T-helper 2 cell treated with Interferon-gamma antibody and Interleukin-4, amounts not matched to agents 100 ng/mL and 5 ng/mL, for 36 hours (primary cell): ENCODE results near the gene CACNG4. TPM values are rescaled to one million over a fixed set of nuclear protein-coding genes. Genes with fewer than 3 reads are reported as not detected.

ENCODE experiments used
- intact Hi-C: fragments of 100-400 bp; cut with micrococcal nuclease; formaldehyde crosslinking; loops from one replicate; pipeline ENCODE4 v1.15.1; 2023
- total RNA-seq: library from RNA; stranded (reverse); gene quantifications from 2 replicates; pipeline ENCODE4 v1.2.3, GENCODE V29; 2022

CACNG4 gene
- total RNA-seq, 1 donor from 2014 or later, result not detected

DNA sequence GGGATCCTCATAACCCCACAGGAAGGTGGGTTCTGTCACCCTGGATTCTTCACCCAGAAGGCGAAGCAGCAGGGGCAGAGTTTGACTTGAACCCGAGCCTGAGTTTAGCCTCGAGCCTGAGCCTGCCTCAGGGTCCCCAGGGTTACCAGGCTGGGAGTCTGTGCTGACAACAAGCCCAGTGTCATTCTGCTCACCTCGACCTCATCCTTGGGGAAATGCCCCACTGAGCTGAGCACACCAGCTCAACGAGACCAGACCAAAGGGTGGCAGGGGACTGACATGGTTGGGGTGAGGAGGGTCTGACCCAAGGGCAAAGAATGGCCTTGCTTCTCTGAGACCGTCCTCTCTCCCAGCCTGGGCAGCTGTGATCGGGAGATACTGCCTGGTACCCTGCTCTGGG is 20.2 kb downstream of the CACNG4 start:
- intact Hi-C loops, result no loop called here

DNA sequence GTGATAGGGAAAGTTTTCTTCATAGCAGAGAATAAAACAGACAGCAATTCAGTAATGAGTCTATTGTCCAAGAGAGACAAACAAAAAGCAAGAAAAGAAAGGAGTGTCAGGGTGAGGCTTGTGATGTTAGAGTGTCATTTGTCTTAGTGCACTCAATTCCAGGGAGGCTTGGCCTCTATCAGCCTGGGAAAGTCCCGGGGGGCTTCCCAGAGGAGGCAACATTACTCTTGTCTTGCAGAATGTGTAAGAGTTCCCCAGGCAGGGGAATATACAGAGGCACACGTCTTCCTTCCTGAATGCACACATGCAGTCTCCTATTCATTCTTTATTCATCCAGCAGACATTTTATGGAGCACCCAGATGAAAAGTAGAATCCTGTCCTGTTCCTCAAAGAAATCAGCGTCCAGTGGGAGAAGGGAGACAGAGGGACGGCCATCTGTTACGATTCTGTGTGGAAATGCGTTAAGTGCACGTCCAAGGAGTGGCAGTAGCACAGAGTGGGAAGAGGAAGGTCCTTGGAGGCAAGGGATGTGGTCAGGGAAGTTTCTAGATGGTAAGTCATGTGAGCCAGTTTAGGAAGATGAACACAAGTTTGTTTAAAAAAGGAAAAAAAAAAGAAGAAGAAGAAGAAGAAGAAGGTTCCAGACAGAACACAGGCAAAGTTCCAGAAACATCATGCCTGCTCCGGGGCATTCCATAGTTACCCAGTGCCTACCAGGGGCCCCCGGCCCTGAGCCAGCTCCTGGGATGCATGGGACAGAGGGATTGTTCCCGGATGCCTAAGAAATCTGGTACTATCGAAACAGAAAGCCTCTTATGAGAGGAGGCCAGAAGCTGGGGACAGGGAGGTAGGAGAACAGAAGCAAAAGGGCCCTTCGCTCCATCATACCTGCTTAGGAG is 21.1 kb downstream of the CACNG4 start:
- intact Hi-C loops, result no loop called here

DNA sequence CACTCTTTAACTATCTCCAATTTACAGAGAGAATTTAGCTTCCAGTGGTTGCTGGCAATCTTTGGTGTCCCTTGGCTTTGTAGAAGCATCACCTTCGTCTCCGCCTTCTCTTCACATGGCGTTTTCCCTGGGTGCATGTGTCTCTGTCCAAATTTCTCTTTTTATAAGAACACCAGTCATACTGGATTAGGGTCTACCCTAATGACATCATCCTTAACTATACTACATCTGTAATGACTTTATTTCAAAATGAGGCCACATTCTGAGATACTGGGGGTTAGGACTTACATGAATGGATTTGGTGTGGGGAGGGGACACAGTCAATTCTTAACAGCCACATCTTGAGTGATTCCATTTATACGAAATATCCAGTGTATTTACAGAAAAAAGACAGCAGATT is 22.2 kb downstream of the CACNG4 start:
- intact Hi-C loops, result no loop called here

DNA sequence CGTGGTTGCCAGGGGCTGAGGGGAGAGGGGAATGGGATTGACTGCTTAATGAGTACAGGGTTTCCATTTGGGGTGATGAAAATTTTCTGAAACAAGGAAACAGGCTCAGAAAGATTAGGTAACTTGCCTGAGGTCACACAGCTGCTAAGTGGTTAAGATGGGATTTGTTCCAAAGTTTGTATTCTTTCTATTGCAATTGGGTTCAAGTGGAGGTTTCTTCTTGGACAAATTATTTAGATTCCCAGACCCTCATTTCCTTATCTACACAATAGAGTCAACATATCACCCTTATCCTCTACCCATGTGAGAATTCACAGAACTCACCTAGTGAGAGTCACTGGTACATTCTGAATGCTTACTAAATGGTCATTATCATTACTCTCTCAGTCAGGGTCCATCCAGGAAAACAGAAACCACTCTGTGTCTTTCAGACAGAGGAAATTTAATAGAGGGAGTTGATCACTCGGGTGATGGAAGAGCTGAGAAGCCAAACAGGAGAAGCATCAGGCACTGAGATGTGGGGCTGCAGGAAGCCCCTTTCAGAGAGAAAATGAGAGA is 22.6 kb downstream of the CACNG4 start:
- intact Hi-C loops, result no loop called here

DNA sequence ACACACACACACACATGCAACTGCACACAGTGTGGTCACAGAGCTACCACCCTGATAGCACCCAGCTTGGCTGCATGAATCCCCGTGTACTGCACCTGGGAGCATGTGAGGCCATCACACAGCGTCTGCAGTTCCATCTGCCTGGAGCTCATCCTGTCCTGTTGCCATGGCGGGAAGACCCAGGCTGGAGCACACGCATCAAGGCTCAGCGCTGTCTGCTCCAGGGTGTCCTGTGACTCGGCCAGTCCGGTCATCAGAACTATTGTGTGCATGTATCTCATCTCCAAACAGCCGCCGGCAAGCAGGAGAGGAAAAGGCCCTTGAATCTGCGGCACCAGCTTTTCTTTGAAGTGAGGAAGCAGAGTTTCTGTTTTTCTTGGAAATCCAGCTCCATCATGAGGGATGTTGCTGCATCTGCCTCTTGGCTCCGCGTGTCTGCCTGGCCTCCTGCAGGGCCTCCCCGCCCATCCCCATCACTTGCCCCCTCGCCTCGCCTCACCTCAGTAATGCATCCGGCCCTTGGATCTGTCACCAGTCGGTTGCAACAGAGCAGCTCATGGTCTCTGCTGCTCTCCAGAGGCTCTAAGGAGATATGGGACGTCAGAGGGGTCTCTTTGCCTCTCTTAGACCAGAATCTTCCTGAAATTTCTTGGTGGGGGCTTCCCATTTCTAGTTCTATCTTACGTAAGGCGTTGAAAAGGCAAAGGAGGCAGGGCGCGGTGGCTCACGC is 23.7 kb downstream of the CACNG4 start:
- intact Hi-C loops, result no loop called here

DNA sequence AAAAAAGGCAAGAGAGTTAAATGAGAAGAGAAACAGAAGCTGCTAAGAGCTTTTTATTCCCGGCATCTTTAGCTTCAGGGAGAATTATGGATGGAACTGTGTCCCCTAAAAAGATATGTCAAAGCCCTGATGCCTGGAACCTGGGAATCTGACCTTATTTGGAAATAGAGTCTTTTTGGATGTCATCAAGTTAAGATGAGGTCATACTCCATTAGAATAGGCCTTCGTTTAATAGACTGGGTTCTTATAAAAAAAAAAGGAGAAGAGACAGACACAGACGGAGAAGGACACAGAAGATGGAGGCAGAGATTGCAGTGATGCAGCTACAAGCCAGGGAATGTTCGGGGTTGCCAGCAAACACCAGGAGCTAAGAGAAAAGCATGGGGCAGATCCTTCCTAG is 24.6 kb downstream of the CACNG4 start:
- intact Hi-C loops, result no loop called here

DNA sequence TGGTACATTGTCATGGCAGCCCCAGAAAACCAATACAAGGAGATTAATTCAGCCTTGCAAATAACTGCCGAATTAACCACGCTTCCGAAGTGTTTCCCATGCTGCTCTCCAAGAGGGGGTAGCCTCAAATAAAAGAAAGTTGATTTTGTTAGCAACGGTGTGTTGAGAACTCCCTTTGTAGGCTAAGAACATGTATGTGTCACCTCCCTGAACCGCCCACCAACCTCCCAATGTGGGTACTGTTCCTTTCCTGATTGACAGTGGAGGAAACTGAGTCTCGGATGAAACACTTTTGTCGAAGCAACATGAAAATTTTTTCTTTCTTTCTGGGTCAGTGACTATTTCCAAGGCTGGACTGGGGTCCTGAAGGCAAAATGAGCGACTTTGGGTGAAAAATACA is 25.1 kb downstream of the CACNG4 start:
- intact Hi-C loops, result no loop called here

DNA sequence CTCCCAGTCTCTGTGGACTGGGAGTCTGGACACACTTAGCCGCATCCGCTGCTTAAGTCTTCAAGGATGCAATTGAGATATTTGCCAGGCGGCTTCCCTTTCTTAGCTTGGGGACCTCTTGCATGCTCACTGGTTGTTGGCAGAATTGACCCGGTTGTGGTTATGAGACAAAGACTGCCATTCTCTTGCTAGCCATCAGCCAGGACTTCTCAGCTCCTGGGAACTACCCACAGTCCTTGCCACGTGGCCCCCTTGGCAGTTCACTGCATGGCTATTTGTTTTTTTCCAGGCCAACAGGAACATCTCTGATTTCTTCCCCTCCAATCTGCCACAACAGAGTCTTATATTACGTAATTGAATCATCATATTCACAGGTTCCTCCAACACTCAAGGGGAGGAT is 25.5 kb downstream of the CACNG4 start:
- intact Hi-C loops, result no loop called here

DNA sequence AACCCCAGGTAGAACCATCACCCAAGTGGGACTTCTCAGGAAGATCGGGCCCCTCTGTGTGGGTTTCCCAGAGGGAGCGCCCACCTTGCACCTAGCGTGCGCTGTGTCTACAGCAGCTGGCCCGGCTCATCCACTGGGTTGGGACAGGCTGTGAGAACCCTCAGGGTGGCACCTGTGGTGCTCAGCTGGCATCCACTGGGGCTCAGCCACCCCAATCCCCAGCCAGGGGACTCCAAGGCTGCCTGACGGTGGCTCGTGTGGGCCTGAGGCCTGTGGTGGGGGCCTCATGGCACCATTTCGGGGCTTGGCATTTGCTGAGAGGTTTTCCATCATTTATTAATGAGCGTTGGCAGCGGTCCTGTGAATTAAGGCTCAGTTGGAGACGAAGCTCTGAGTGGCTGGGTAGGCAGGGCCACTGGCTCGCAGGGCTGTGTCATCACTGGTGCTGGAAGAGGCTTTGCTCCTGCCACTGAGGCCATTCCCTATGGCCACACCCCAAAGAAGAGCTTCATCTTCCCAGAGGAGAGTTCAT is 28.5 kb downstream of the CACNG4 start:
- intact Hi-C loops, result no loop called here

DNA sequence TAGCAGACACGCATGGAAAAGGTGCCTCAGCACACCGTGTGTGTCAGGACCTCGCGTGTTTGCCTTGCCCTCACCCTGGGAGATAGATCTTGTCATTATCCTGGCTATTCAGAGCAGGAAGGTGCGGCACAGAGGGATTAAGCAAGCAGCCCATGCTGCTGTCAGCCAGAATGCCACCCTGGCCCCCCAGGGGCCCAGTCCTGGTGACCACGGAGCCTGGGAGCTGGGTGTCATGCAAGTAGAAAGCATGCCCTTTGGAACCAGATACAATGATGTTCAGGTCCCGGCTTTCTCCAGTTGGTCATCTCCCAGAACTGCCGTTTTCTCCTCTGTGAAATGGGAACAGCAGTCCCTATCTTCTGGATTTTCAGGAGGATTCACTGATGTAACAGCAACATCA is 29.9 kb downstream of the CACNG4 start:
- intact Hi-C loops, result no loop called here

DNA sequence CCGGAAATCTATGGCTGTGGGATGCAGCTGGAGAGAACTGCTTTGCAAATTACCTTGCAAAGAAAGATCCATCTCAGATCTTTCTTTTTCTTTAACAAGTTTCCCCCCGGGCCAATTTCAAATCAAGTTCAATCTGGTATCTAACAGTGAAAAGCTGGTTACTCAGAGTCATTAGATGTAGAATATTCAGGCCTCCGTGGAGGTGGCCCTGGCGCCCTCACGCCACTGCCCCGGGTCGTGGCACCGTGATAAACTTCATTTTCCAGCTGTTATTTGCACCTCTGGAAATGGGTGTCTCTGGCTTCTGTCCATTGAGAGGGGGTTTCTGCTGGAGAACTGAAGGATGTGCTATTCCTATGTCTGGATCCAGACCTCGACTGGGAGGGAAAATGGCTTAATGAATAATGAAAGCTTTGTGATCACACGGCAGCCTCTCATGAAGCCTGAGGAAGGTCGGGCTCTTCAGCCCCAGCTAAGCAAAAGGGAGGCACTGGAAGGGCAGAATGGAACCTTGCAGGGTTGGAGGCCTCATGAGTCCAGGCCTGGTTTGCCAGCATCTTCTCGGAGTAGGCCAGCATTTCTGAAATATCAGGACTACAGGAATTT is 30.5 kb downstream of the CACNG4 start:
- intact Hi-C loops, result no loop called here

DNA sequence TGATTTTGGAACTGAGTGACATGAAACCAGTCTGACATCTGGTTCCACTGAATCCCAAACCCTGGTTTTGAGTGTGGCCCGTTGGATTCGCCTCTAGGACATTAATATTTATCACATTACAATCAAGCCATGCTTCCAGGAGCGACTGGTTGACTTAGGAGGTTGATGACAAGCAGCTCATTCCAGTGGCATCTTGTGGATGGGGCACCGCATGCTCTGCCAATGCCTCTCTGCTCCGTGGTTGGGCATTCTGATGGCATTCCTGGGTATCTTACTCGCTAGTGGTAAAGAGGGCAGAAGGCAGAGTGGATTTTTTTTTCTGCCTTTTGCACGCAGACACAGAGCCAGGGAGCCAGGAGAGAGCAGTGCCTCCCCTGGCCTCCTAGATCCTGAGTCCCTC is 31.4 kb downstream of the CACNG4 start:
- intact Hi-C loops, result no loop called here

DNA sequence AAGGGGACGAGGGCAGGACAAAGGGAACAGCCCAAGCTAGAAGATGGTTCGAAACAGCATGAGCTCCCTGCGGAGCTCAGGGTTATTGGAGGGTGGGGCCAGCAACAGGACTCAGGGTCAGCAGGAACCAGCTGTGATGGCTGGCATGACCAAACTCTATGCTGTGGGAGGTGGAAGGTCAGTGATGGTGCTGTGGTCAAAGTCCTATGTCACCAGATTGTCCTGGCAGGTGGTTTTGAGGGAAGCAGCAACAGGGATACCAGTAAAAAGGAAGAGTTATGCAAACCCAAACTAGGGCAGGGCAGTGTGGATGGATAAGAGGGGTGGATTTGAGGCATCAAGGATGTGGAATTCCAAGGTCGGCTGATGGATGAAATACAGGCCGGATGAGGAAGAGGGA is 32.4 kb downstream of the CACNG4 start:
- intact Hi-C loops, result no loop called here

DNA sequence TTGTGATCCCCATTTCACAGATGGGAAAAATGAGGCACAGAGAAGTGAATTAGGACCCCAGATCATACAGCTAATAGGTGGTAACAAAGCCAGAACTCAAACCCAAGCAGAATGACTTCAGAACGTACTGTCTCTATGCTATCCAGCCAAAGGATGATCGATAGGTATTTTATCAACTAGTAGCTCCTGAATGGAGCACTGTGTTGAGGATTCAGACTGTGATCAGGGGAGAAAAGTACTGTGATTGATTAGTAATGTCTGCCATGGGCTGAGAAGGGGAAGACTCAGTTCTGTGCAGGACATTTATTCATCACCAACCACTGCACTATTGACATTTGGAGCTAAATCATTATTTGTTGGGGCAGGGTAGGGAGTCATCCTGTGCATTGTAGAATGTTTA is 38.7 kb downstream of the CACNG4 start:
- intact Hi-C loops, result no loop called here

DNA sequence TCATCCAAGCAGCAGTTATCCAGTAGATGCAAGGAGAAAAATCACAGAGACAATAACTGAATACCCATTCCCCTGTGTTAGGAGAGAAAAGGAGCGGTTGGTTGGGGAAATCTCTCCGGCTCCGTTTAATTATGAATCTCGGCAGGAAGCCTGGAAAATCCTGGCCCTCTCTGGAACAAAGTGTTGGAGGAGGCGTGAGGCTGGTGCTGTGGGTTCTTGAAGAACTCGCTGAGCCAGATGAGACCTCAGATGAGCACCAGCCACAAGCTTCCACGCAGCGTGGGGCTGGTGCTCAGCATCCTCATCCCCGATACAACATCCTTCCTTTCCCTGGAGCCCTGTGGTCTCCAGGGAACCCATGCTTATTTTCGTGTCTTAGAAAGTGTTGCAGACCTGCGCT is 39.7 kb downstream of the CACNG4 start:
- intact Hi-C loops, result no loop called here

DNA sequence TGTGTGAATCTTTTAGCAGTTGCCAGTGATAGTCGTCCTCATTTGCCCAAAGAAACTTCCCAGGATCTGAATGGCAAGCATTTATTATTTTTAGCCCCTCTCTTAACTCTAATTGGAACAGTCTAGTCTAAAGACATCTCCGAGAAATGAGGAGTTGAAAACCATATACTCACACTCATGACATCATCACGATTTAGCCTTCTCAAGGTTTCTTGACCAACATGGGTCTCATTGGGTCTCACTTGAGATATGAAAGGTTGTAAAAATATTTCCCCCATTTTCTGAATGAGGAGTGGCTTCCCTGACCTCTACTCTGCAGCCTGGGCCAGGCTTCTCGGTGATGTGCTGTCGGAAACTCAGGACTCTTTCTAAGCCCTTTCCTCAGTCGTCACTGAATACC is 42.8 kb downstream of the CACNG4 start:
- intact Hi-C loops, result no loop called here

DNA sequence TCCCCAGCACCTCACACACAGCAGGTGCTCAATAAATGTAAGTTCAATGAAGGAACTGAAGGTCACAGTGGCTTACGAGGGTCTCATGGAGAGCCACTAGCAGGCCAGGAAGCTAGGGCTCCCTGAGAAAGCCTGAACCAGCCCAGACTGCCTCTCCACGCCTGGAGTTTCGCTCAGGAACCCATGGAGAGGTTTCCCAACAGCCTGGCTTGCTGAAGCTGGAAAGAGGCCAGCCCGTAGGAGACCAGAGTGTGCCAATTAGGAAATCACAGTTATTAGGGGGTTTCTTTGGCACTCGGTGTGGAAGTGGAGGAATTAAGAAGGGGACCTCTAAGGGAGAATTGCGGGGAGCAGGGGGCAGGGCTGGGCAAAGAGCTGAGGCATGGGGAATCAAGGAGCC is 43.6 kb downstream of the CACNG4 start:
- intact Hi-C loops, result no loop called here

DNA sequence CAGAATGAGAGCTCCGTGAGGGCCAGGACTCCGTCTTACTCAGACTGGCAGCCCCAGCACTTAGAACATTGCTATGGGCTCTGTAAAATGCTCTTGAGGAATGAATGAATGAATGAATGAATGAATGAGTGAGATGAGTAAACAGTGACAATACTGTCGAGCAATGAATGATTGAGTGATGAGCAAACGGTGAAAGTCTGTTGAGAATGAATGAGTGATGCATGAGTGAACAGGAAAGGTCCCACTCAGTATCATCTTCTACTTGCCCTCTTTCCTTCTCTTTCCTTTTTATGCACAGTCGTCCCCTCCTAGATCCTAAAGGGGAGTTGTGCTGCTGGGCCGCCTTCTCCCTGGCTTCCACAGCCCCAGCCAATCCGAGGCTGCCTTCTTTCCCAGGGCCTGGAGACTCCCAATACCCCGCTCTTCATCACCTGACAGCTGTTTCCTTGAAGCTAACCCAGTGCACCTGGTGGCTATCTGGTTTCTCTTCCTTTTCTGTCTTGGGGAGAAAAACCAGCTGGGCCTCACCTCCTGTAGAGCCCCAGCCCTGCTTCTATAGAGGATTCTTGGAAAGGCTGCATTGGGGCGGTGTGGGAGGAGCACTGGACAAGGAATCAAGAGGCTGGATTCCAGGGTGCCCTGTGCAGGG is 47.1 kb downstream of the CACNG4 start:
- intact Hi-C loops, result no loop called here

DNA sequence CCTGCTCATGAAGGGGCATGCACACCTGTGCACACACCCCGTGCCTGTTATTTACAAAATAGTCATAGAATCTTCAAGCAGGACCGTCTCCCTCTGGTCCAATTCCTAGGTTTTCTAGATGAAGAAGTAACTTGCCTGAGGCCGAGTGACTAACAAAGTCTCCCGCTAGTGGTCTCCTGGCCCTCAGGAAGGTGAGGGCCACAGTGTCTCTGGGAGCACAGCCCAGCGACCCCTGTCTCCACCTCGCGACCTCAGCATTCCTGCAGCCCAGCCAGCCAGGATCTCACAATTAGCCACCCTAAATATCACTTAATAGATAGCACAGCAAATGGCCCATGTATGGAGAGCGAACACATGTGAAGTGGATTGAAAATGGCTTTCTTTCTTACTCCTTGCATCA is 49.4 kb downstream of the CACNG4 start:
- intact Hi-C loops, result no loop called here

DNA sequence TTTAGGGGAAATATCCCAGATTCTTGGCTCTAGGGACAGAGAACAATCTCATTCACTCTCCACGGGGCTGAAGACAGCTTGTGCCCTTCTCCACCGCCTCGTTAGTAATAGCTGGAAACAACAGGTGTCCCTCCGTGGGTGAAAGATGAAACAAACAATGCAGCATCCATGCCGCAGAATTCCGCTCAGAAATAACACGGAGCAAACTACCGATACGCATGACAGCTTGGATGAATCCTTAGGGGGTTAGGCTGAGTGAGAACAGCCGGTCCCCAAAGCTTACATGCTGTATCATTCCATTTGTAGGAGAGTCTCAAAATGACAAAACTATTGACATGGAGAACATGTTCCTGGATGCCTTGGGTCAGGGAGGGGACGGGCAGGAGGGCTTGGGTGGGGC is 50.5 kb downstream of the CACNG4 start:
- intact Hi-C loops, result no loop called here

DNA sequence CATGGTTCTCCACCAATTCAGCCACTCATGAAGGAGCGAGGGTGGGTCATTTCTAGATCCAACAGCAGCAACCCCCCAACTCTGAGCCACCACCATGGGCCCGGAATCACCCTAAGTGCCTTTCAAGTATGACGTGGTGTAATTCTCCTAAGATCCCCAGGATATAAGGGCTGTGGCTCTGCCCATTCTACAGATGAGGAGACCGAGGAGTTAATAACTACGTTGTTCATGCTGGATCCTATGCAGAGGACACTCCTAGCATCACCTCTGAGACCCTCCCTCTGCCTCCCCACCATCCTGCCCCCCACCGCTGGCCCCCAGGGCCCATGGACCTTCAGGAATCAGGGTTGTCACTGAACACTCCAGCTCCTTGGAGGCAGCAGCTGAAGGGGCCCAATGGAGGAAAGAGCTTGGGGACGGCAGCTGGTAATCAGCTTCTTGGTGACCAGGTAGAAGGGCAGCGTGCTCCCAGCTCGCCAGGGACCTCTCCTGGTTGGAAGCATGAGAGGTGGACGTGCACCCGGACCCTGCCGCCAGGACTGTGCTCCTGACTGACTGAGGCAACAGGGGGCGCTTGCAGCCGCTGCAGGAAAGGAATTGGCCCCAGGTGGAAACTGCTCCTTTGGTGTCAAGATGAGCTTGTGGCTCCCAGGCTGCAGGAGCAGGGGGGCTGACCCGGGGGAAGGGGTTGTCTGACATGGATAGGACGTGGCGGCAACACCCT is 51.7 kb downstream of the CACNG4 start:
- intact Hi-C loops, result no loop called here
